Measurements from ENCODE around the gene SORCS2.

DNA sequence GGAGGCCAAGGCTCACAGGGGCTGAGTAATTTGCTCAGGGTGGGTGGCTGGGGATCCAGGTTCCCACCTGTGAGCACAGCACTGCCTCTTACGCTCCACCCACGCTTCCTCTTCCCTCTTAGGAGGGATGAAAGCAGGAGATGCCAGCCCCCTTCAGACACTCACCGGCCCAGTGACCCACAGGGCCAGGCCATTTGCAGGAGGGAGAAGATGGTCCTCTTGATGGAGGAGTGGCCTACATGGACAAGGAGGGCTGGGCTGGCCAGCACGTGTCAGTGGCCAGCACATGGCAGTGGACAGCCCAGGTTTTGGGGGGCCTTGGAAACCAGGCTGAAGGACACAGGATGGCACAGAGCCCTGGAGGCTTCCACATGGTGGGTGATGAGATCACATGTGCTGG is 350.4 kb downstream of the SORCS2 start:
- TF ChIP-seq POLR2A (IDR thresholded peaks at IDR 0.05; ENCODE audit: low read length) = no peak
- no peak for TF ChIP-seq GATA1 (IDR thresholded peaks at IDR 0.05; ENCODE audit: low read depth, low read length)
